ENCODE results near the gene RAET1E.

- TF ChIP-seq STAT1 (IDR thresholded peaks at IDR 0.05; ENCODE audit: unreplicated experiment) (no peak), JUNB (IDR thresholded peaks at IDR 0.05; ENCODE audit: unreplicated experiment) (no peak), CTCF (conservative IDR thresholded peaks at IDR 0.05; ENCODE audit: low read depth in 2 of 2) (no peak), POLR2AphosphoS5 (IDR thresholded peaks at IDR 0.05; ENCODE audit: low read depth) (no peak), ETS1 (IDR thresholded peaks at IDR 0.05) (no peak), EZH2phosphoT487 (IDR thresholded peaks at IDR 0.05; ENCODE audit: unreplicated experiment) (no peak), EZH2 (IDR thresholded peaks at IDR 0.05; ENCODE audit: low read depth, unreplicated experiment) (no peak), CREB1 (CRISPR knock-in tag; IDR thresholded peaks at IDR 0.05; ENCODE audit: low read depth) (no peak), ZNF114 (CRISPR knock-in tag; IDR thresholded peaks at IDR 0.05) (no peak), REST (IDR thresholded peaks at IDR 0.05; ENCODE audit: unreplicated experiment) (no peak)
Observed at GRCh38 chr6:149889326-149889725, 8.6 kb downstream of the RAET1E start.
